K562 (cell line): ENCODE data around the gene MYO16. TPM values are rescaled to one million over a fixed set of nuclear protein-coding genes. Genes with fewer than 3 reads are reported as not detected.

Experiments
- ATAC-seq: fragments of 200-7000 bp; cut with Tn5 transposase; 3 replicates; pipeline ENCODE4 v1.9.1; 2020; ENCODE audit warnings: moderate library complexity
- BruUV-seq: library from RNA; stranded (reverse); fragments of 400-500 nt; replicated peaks from 2 replicates; lab custom pipeline; 2021; lab: Mats Ljungman, UMichigan
- CTCF ChIA-PET: fragments of 300-600 bp; formaldehyde crosslinking; extraction: SDS; loops from one replicate; lab custom pipeline; 2021; ENCODE audit warnings: low intra/inter-chr PET ratio; lab: Yijun Ruan, JAX
- POLR2A ChIA-PET: fragments of 300-600, 350-650 bp; sonication (Branson Sonifier 250); formaldehyde crosslinking; extraction: SDS; loops from one replicate; lab custom pipeline; 2021; ENCODE audit warnings: antibody characterized with exemption, inconsistent platforms; lab: Yijun Ruan, JAX
- DNase-seq, 4 experiments: peaks; one replicate each; pipeline versions ENCODE4 v3.0.0 to v3.0.0-alpha.2; 2011 to 2018; ENCODE audit warnings: low spot score in 3 of 4, mixed read lengths in 3 of 4; ENCODE audit errors: extremely low read depth in 1 of 4
- FAIRE-seq: peaks from 2 replicates; lab custom pipeline; 2011; peaks lifted over from hg19 to GRCh38; lab: Jason Lieb, UNC
- H2AFZ ChIP-seq: 2 replicates; pipeline ENCODE4 v1.6.0; 2011; ENCODE audit warnings: low read depth, low read length, control low read depth, inconsistent platforms
- H3K27ac ChIP-seq: fragments of 200-600 bp; 3 replicates; pipeline ENCODE4 v1.8.0; 2011; ENCODE audit warnings: low read depth, mild to moderate bottlenecking, control low read depth, inconsistent platforms, low read length, moderate library complexity, mixed read lengths; ENCODE audit errors: extremely low read depth
- H3K27me3 ChIP-seq, 2 experiments: fragments of 300-600 bp in 1 of 2; 2 replicates in 1 of 2; 3 replicates in 1 of 2; pipeline versions ENCODE4 v1.6.0 to v1.8.0; 2011; ENCODE audit warnings: inconsistent platforms in 2 of 2, low read length in 2 of 2, mild to moderate bottlenecking in 1 of 2, mixed read lengths in 1 of 2, moderate library complexity in 1 of 2; ENCODE audit not compliant: control insufficient read depth in 2 of 2, insufficient read depth in 2 of 2
- H3K36me3 ChIP-seq: fragments of 300-600 bp; 3 replicates; pipeline ENCODE4 v1.8.0; 2011; ENCODE audit warnings: mild to moderate bottlenecking, low read length, inconsistent platforms; ENCODE audit not compliant: control insufficient read depth, insufficient read depth
- H3K4me1 ChIP-seq, 2 experiments: fragments of 200-600 bp in 1 of 2; replicated peaks in 1 of 2; 2 replicates in 1 of 2; 3 replicates in 1 of 2; pipeline versions ENCODE4 v1.5.1 to v1.8.0; 2011; ENCODE audit warnings: inconsistent platforms in 2 of 2, low read length in 2 of 2, mild to moderate bottlenecking in 1 of 2, mixed read lengths in 1 of 2, moderate library complexity in 1 of 2; ENCODE audit not compliant: control insufficient read depth in 2 of 2, insufficient read depth in 2 of 2
- H3K4me2 ChIP-seq: 2 replicates; pipeline ENCODE4 v1.6.1; 2011; ENCODE audit warnings: low read length, control low read depth, inconsistent platforms, mixed read lengths; ENCODE audit not compliant: insufficient read depth
- H3K4me3 ChIP-seq: fragments of 200-600 bp; sonication (generic), shearing (Covaris generic); 2 replicates; pipeline ENCODE4 v1.5.1; 2016; ENCODE audit warnings: control low read depth, inconsistent platforms
- H3K79me2 ChIP-seq: fragments of 200-600 bp; 3 replicates; pipeline ENCODE4 v1.8.0; 2011; ENCODE audit warnings: low read length, inconsistent platforms; ENCODE audit not compliant: control insufficient read depth, insufficient read depth
- H3K9ac ChIP-seq, 2 experiments: 2 replicates each; pipeline versions ENCODE4 v1.6.0 to v1.6.1; 2011; ENCODE audit warnings: low read depth in 2 of 2, low read length in 2 of 2, control low read depth in 1 of 2, inconsistent platforms in 1 of 2, mild to moderate bottlenecking in 1 of 2, mixed read lengths in 1 of 2; ENCODE audit not compliant: insufficient read depth in 1 of 2
- H3K9me1 ChIP-seq: one replicate; pipeline ENCODE4 v1.6.0; 2011; ENCODE audit warnings: inconsistent platforms, mild to moderate bottlenecking, low read length, moderate library complexity; ENCODE audit not compliant: control insufficient read depth, insufficient read depth
- H3K9me3 ChIP-seq: replicated peaks from 2 replicates; pipeline ENCODE4 v1.5.1; 2011; ENCODE audit warnings: low read depth, low read length, inconsistent platforms; ENCODE audit not compliant: control insufficient read depth, insufficient read depth
- H4K20me1 ChIP-seq: replicated peaks from 2 replicates; pipeline ENCODE4 v1.6.1; 2011; ENCODE audit warnings: low read length, inconsistent platforms, mixed read lengths; ENCODE audit not compliant: control insufficient read depth, insufficient read depth
- ATF6 ChIP-seq: sonication (generic); formaldehyde crosslinking; IDR thresholded peaks from 2 replicates; pipeline ENCODE4 v1.4.0; 2020; ENCODE audit warnings: mild to moderate bottlenecking, missing genetic modification reagents
- BRCA1 ChIP-seq, 2 experiments: fragments of 450-650 bp in 1 of 2; sonication (generic) in 1 of 2; formaldehyde crosslinking in 1 of 2; IDR thresholded peaks; 2 replicates each; pipeline versions ENCODE4 v1.5.0 to v1.6.1; 2017 to 2020; ENCODE audit warnings: mild to moderate bottlenecking in 1 of 2, missing genetic modification reagents in 1 of 2
- C11orf30 ChIP-seq: fragments of 450-650 bp; IDR thresholded peaks from 2 replicates; pipeline ENCODE4 v1.6.1; 2016; ENCODE audit warnings: low read depth, mild to moderate bottlenecking
- EGR1 ChIP-seq: fragments of 450-650 bp; conservative IDR thresholded peaks from 2 replicates; pipeline ENCODE4 v1.6.1; 2017; ENCODE audit warnings: mild to moderate bottlenecking
- ETV1 ChIP-seq: fragments of 450-650 bp; conservative IDR thresholded peaks from 2 replicates; pipeline ENCODE4 v1.6.1; 2016; ENCODE audit warnings: missing genetic modification characterization, control low read depth, low read depth, missing compliant biosample characterization
- NCOR1 ChIP-seq: fragments of 450-650 bp; IDR thresholded peaks from 2 replicates; pipeline ENCODE4 v1.6.1; 2016; ENCODE audit warnings: mild to moderate bottlenecking, moderate library complexity
- SMAD3 ChIP-seq: fragments of 450-650 bp; formaldehyde crosslinking; conservative IDR thresholded peaks from 2 replicates; pipeline ENCODE4 v1.4.0; 2020; ENCODE audit warnings: mild to moderate bottlenecking
- SMARCB1 ChIP-seq: IDR thresholded peaks from 2 replicates; pipeline ENCODE4 v1.6.1; 2011; ENCODE audit warnings: improper control_type of control experiment, low read depth; ENCODE audit not compliant: insufficient read length
- XRCC3 ChIP-seq: fragments of 450-650 bp; IDR thresholded peaks from 2 replicates; pipeline ENCODE4 v1.6.1; 2017; ENCODE audit warnings: mild to moderate bottlenecking, moderate library complexity
- XRCC5 ChIP-seq: fragments of 200-400 bp; formaldehyde crosslinking; IDR thresholded peaks from 2 replicates; pipeline ENCODE4 v1.6.1; 2017; ENCODE audit warnings: low read depth, mild to moderate bottlenecking, low read length
- ZNF124 ChIP-seq: sonication (generic); formaldehyde crosslinking; IDR thresholded peaks from 2 replicates; pipeline ENCODE4 v1.8.1; 2022; ENCODE audit warnings: missing genetic modification reagents
- ZNF282 ChIP-seq: sonication (generic); formaldehyde crosslinking; IDR thresholded peaks from 2 replicates; pipeline ENCODE4 v1.8.1; 2023; ENCODE audit warnings: missing genetic modification reagents
- ZNF551 ChIP-seq: fragments of 250-450 bp; sonication (Bioruptor Pico); IDR thresholded peaks from 2 replicates; pipeline ENCODE4 v1.5.0; 2021; ENCODE audit warnings: mild to moderate bottlenecking, moderate library complexity
- ZNF766 ChIP-seq: fragments of 200-800 bp; sonication (Bioruptor generic); conservative IDR thresholded peaks from 2 replicates; pipeline ENCODE4 v1.6.1; 2016; ENCODE audit warnings: missing genetic modification characterization, missing compliant biosample characterization
- WGBS: fragments of 100-300 bp; shearing (Covaris generic); methylation state at CpG from one replicate; pipeline ENCODE4 v1.1.6; 2016; ENCODE audit warnings: low coverage, mixed read lengths; ENCODE audit not compliant: insufficient coverage; ENCODE audit errors: missing lambda C conversion rate; 5-methylcytosine and 5-hydroxymethylcytosine counted together
- in situ Hi-C: fragments of 300-500 bp; cut with MboI; formaldehyde crosslinking; loops from 4 replicates; pipeline ENCODE4 v1.15.0; 2018; ENCODE audit warnings: inconsistent platforms, mixed read lengths
- intact Hi-C: fragments of 100-400 bp; cut with micrococcal nuclease; formaldehyde crosslinking; loops from 2 replicates; pipeline ENCODE4 v1.14.2; 2022
- polyA plus RNA-seq, 8 experiments: library from polyadenylated mRNA; depleted of rRNA in 4 of 8; stranded (reverse) in 5 of 8; unstranded in 3 of 8; fragments of >200 nt; fragmentation: Nextera tagmentation in 2 of 8; fragmentation: Illumina TruSeq in 1 of 8; extraction: Ambion mirVana in 2 of 8; extraction: Trizol in 1 of 8; gene quantifications; 2 replicates each; pipeline versions ENCODE4 v1.2.1 to v1.2.3, GENCODE V29; 2011 to 2014; ENCODE audit warnings: inconsistent platforms in 1 of 8, missing spikeins in 1 of 8
- total RNA-seq, 7 experiments: library from RNA; depleted of rRNA in 6 of 7; stranded (reverse); fragments of >200 nt in 6 of 7; fragmentation: Illumina TruSeq in 2 of 7; extraction: Trizol in 2 of 7; gene quantifications; 2 replicates each; pipeline versions ENCODE4 v1.2.1 to v1.2.3, GENCODE V29; 2011 to 2021; ENCODE audit warnings: low replicate concordance in 1 of 7
- TF ChIP-seq, protein P1 (sequence below): fragments of 250-450 bp; sonication (Bioruptor Pico); IDR thresholded peaks from 2 replicates; pipeline ENCODE4 v1.9.0; 2021; ENCODE audit warnings: mild to moderate bottlenecking, inconsistent platforms

MYO16 gene
- total and polyA plus RNA-seq, 9 of the 15 experiments (the other 6 are each of a cell fraction or from before 2014, with no cell fraction given), result 4.3 to 45.7 (median 12.1) TPM

DNA sequence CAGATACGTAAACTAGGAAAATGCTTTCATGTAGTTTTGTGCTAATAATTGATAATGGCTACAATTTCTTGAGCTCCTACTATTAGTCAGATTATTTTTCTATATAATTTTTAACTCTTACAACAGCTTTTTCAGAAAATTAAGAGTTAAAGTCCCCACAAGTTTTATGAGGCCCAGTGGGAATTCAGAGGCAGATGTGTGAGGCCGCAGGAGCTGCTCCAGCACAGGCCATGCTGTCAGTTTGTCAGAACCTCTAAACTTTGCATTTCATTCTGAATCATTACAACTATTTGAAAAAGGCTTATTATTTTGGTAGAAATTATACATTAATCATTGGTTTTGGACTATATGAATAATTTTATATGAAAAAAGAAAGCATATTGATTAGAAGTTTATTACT lies 370.8 kb downstream of the MYO16 start:
- no peak overlapping the region for H3K9ac ChIP-seq
- no peak overlapping the region for H2AFZ ChIP-seq
- ChIA-PET POLR2A (no interaction called here), CTCF (no interaction called here)
- H3K4me1 ChIP-seq, result no peaks in the 10 kb centered on the region
- H3K27ac ChIP-seq, result no peak overlapping the region
- in situ Hi-C loops, result no loop called here
- H3K4me3 ChIP-seq, result no peak overlapping the region
- no peaks in the 10 kb centered on the region for H3K36me3 ChIP-seq
- DNase-seq, result no peak
- intact Hi-C loops, result no loop called here
- no peak overlapping the region for H3K4me2 ChIP-seq
- FAIRE-seq, result no peak
- no peak for TF ChIP-seq ZNF124 (CRISPR knock-in tag)
- TF ChIP-seq SMAD3 (CRISPR knock-in tag), result no peak
- no peak for TF ChIP-seq ZNF551 (CRISPR knock-in tag)
- no peak for TF ChIP-seq EGR1
- no peak for TF ChIP-seq ETV1 (tag)
- no peak for TF ChIP-seq NCOR1
- no peak for TF ChIP-seq XRCC3
- no peak for TF ChIP-seq ATF6
- no peak for TF ChIP-seq SMARCB1
- TF ChIP-seq C11orf30, result no peak
- TF ChIP-seq ZNF766, result no peak
- no peak for TF ChIP-seq BRCA1 (IDR thresholded peaks at IDR 0.05)
- no peak for TF ChIP-seq BRCA1 (CRISPR knock-in tag; IDR thresholded peaks at IDR 0.05)
- TF ChIP-seq, protein P1, sequence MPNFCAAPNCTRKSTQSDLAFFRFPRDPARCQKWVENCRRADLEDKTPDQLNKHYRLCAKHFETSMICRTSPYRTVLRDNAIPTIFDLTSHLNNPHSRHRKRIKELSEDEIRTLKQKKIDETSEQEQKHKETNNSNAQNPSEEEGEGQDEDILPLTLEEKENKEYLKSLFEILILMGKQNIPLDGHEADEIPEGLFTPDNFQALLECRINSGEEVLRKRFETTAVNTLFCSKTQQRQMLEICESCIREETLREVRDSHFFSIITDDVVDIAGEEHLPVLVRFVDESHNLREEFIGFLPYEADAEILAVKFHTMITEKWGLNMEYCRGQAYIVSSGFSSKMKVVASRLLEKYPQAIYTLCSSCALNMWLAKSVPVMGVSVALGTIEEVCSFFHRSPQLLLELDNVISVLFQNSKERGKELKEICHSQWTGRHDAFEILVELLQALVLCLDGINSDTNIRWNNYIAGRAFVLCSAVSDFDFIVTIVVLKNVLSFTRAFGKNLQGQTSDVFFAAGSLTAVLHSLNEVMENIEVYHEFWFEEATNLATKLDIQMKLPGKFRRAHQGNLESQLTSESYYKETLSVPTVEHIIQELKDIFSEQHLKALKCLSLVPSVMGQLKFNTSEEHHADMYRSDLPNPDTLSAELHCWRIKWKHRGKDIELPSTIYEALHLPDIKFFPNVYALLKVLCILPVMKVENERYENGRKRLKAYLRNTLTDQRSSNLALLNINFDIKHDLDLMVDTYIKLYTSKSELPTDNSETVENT (CRISPR knock-in tag), result no peak
- no peak for TF ChIP-seq ZNF282 (CRISPR knock-in tag)
- TF ChIP-seq XRCC5, result no peak
- H3K9me1 ChIP-seq, result no peaks in the 10 kb centered on the region
- H3K9me3 ChIP-seq, result no peaks in the 10 kb centered on the region
- BruUV-seq, result no TSS peak
- H4K20me1 ChIP-seq, result no peaks in the 10 kb centered on the region
- no peaks in the 10 kb centered on the region for H3K79me2 ChIP-seq
- 80% methylated on average over 2 of the region's 2 CpGs for WGBS
- ATAC-seq, result no peak
- H3K27me3 ChIP-seq, result no peaks in the 10 kb centered on the region
